Measurements from ENCODE around the gene PAX2.
"Not testable (repeated sequence)": the region's sequence is repeated elsewhere in the genome, so short reads cannot be mapped to it uniquely, and the experiment has no call there.

The PAX2 gene

DNA sequence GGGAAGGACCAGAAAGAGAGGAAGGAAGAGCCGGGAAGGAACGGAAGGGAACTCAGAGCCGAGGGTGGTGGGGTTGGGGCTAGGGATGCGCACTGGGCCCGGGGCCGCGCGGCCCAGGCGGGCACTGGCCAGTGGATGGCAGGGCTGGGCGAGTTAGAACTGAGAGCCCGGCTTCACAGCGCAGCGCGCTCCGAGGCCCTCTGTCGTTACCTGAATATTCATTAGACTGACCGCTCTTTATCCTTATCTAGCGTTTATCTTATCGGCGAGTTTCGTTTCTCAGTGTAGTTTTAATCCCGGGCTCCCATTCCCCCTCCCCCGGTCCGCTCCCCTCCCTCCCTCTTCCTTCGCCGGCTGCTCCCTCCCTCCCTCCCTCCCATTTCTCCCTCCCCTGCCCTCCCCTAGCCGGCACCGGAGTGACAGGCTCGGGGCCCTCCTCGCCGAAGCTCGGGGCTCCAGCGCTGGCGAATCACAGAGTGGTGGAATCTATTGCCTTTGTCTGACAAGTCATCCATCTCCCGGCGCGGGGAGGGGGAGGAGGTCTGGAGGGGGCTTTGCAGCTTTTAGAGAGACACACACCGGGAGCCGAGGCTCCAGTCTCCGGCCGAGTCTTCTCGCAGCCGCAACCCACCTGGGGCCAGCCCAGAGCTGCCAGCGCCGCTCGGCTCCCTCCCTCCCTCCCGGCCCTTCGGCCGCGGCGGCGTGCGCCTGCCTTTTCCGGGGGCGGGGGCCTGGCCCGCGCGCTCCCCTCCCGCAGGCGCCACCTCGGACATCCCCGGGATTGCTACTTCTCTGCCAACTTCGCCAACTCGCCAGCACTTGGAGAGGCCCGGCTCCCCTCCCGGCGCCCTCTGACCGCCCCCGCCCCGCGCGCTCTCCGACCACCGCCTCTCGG, at the start of gene PAX2:
Gene PAX2, plus strand, starts transcription at position 596 of the 895 bp plus-strand sequence. CDS start 679 bp downstream, outside the sequence.
- DNase-seq (ENCODE audit: low spot score) = no peak
- TF ChIP-seq, protein P1, sequence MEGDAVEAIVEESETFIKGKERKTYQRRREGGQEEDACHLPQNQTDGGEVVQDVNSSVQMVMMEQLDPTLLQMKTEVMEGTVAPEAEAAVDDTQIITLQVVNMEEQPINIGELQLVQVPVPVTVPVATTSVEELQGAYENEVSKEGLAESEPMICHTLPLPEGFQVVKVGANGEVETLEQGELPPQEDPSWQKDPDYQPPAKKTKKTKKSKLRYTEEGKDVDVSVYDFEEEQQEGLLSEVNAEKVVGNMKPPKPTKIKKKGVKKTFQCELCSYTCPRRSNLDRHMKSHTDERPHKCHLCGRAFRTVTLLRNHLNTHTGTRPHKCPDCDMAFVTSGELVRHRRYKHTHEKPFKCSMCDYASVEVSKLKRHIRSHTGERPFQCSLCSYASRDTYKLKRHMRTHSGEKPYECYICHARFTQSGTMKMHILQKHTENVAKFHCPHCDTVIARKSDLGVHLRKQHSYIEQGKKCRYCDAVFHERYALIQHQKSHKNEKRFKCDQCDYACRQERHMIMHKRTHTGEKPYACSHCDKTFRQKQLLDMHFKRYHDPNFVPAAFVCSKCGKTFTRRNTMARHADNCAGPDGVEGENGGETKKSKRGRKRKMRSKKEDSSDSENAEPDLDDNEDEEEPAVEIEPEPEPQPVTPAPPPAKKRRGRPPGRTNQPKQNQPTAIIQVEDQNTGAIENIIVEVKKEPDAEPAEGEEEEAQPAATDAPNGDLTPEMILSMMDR (IDR thresholded peaks at IDR 0.05; ENCODE audit: borderline replicate concordance, control extremely low read depth, extremely low read depth, insufficient read depth, missing control alignments) = no peak
- in situ Hi-C loops (cut with MboI; ENCODE audit: low sequenced_read_pairs, unreplicated experiment) = loop anchor here (25.0 kb wide), 1 partner anchor 183 kb away; no protein-coding TSS in a partner anchor

DNA sequence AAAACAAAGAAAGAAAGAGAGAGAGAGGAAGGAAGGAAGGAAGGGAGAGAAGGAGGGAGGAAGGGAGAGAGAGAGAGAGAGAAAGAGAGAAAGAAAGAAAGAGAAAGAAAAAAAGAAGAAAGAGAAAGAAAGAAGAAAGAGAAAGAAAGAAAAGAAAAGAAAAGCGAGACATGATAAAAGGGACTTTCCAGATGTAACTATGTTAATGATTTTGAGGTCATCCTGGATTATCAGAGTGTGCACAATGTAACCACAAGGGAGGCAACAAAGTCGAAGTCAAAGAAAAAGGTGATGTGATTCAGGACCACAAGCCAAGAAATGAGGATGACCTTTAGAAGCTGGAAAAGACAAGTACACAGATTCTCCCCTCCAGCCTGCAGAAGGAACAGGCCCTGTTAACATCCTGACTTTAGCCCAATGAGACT, 48.9 kb upstream of the PAX2 start:
- TF ChIP-seq, protein P1 (IDR thresholded peaks at IDR 0.05; ENCODE audit: borderline replicate concordance, control extremely low read depth, extremely low read depth, insufficient read depth, missing control alignments) = no peak
- in situ Hi-C loops (cut with MboI; ENCODE audit: low sequenced_read_pairs, unreplicated experiment) = no loop called here
- no peak for DNase-seq (ENCODE audit: low spot score)

DNA sequence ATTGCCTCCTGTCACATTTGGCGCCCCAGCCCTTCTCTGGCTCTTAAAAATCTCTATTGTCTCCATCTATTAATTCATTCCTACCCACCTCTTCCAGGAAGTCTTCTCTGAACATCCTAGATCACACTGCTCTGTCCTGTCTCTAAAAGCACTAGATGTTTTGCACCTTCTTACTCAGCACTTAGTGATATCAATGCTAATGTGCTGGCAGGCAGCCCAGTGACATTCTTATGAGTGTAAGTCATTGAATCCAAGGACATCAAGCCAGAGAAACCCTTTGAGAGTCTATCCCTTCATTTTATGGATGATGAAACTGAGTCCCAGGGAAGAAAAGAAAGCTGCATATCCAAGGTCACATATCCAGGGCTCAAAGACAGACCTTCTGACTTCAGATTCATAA, 48.3 kb upstream of the PAX2 start:
- TF ChIP-seq, protein P1 (IDR thresholded peaks at IDR 0.05; ENCODE audit: borderline replicate concordance, control extremely low read depth, extremely low read depth, insufficient read depth, missing control alignments) = no peak
- in situ Hi-C loops (cut with MboI; ENCODE audit: low sequenced_read_pairs, unreplicated experiment) = no loop called here
- no peak for DNase-seq (ENCODE audit: low spot score)

DNA sequence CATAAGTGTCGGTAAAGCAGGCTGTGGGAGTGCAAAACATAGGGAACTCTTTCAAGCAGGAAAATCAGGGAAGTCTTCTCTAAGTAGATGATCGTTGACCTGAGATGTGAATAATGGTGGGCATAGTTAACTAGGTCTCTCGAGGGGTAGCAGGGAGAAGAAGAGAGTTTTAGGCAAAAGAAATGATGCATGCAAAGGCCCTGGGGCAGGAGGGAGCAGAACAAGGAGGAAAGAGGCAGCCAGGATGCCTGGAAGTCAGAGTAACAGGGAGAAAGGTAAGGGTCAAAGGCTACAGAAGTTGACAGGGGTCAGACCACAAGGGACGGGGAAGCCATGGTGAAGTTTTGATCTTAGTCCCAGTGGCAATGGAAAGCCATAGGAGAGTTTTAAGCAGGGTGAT, 47.8 kb upstream of the PAX2 start:
- in situ Hi-C loops (cut with MboI; ENCODE audit: low sequenced_read_pairs, unreplicated experiment) = no loop called here
- TF ChIP-seq, protein P1 (IDR thresholded peaks at IDR 0.05; ENCODE audit: borderline replicate concordance, control extremely low read depth, extremely low read depth, insufficient read depth, missing control alignments) = no peak
- no peak for DNase-seq (ENCODE audit: low spot score)

DNA sequence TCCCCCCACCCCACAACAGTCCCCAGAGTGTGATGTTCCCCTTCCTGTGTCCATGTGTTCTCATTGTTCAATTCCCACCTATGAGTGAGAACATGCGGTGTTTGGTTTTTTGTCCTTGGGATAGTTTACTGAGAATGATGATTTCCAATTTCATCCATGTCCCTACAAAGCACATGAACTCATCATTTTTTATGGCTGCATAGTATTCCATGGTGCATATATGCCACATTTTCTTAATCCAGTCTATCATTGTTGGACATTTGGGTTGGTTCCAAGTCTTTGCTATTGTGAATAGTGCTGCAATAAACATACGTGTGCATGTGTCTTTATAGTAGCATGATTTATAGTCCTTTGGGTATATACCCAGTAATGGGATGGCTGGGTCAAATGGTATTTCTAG, 43.7 kb upstream of the PAX2 start:
- in situ Hi-C loops (cut with MboI; ENCODE audit: low sequenced_read_pairs, unreplicated experiment); DNase-seq (ENCODE audit: low spot score): not testable (repeated sequence)

DNA sequence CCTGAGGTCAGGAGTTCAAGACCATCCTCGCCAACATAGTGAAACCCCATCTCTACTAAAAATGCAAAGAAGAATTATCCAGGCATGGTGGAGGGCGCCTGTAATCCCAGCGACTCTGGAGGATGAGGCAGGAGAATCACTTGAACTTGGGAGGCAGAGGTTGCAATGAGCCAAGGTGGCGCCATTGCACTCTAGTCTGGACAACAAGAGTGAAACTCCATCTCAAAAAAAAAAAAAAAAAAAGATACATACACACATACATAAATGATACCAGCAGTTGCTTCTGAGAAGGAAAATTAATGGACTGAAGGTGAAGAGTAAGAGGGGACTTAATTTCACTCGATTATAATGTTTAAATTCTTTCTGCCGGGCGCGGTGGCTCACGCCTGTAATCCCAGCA, 40.2 kb upstream of the PAX2 start:
- DNase-seq (ENCODE audit: low spot score) = no peak
- TF ChIP-seq, protein P1 (IDR thresholded peaks at IDR 0.05; ENCODE audit: borderline replicate concordance, control extremely low read depth, extremely low read depth, insufficient read depth, missing control alignments) = no peak
- in situ Hi-C loops (cut with MboI; ENCODE audit: low sequenced_read_pairs, unreplicated experiment) = no loop called here

DNA sequence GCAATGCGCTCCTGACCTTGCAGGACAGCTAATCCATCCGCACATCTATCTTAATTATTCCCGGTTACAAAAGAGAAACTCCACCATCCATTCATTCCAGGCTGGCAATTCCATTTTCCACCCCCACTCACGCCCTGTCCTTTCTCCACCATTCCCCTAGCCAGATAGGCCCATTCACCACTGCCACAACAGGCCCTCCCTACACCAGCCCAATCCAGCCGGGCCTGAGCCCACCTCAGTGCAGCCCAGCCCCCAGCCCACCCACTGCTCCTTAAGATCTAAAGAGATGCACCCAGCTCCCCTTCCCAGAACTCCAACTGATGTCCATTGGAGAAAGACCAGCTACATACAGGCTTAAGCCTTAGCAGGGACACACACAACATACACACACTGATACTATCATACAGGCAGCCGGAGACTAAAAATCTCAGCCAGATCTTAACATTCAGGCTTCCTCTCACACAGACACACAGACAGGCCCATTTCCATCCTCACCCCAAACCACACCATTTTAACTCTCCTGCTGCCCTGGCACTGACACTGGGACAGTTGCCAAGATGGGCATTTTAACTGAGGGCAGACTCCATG, 38.0 kb upstream of the PAX2 start:
- in situ Hi-C loops (cut with MboI; ENCODE audit: low sequenced_read_pairs, unreplicated experiment) = no loop called here
- DNase-seq (ENCODE audit: low spot score) = no peak
- TF ChIP-seq, protein P1 (IDR thresholded peaks at IDR 0.05; ENCODE audit: borderline replicate concordance, control extremely low read depth, extremely low read depth, insufficient read depth, missing control alignments) = no peak
